ENCODE results near the gene PDXDC1.
"Not testable (repeated sequence)": the region's sequence is repeated elsewhere in the genome, so short reads cannot be mapped to it uniquely, and the experiment has no call there.

PDXDC1 gene

GRCh38 chr16:14974331-14974655 lies 533 bp upstream of the PDXDC1 start:
- Histone ChIP-seq H3K4me3 (ENCODE audit: low read length) (peak overlapping the region; percentile 82), H3K9ac (ENCODE audit: low read length) (peak overlapping the region; percentile 69), H4K20me1 (ENCODE audit: insufficient read depth, low read length) (peaks cover 18% of the 10 kb centered on the region), H2AFZ (ENCODE audit: low read depth, low read length) (peak overlapping the region; percentile 56; the same call in 1 of the 2 replicates), H3K4me2 (ENCODE audit: low read length) (peak overlapping the region; percentile 66), H3K79me2 (ENCODE audit: low read length) (peaks cover 36% of the 10 kb centered on the region)
- not testable (repeated sequence) for H3K9me3 ChIP-seq (ENCODE audit: insufficient read depth, low read length); H3K27ac ChIP-seq (ENCODE audit: low read length); H3K36me3 ChIP-seq (replicated peaks; ENCODE audit: low read depth, low read length); H3K27me3 ChIP-seq (ENCODE audit: low read depth, low read length); H3K4me1 ChIP-seq (ENCODE audit: low read length)

GRCh38 chr16:14975418-14976194 lies 780 bp downstream of the PDXDC1 start:
- peaks cover 49% of the 10 kb centered on the region for H3K79me2 ChIP-seq (ENCODE audit: low read length)
- H2AFZ ChIP-seq (ENCODE audit: low read depth, low read length); H3K4me1 ChIP-seq (ENCODE audit: low read length); H3K27me3 ChIP-seq (ENCODE audit: low read depth, low read length); H3K9me3 ChIP-seq (ENCODE audit: insufficient read depth, low read length); H3K36me3 ChIP-seq (replicated peaks; ENCODE audit: low read depth, low read length): not testable (repeated sequence)
- peak overlapping the region; percentile 36; the same call in 1 of the 2 replicates for H3K27ac ChIP-seq (ENCODE audit: low read length)
- H3K4me3 ChIP-seq (ENCODE audit: low read length): peak overlapping the region; percentile 82
- H3K4me2 ChIP-seq (ENCODE audit: low read length): peak overlapping the region; percentile 71
- H3K9ac ChIP-seq (ENCODE audit: low read length): peak overlapping the region; percentile 86
- peaks cover 26% of the 10 kb centered on the region for H4K20me1 ChIP-seq (ENCODE audit: insufficient read depth, low read length)

GRCh38 chr16:14976971-14977736 lies 2.3 kb downstream of the PDXDC1 start:
- H4K20me1 ChIP-seq (ENCODE audit: insufficient read depth, low read length): peaks cover 35% of the 10 kb centered on the region
- H3K4me1 ChIP-seq (ENCODE audit: low read length); H3K9ac ChIP-seq (ENCODE audit: low read length); H2AFZ ChIP-seq (ENCODE audit: low read depth, low read length); H3K27ac ChIP-seq (ENCODE audit: low read length); H3K27me3 ChIP-seq (ENCODE audit: low read depth, low read length); H3K9me3 ChIP-seq (ENCODE audit: insufficient read depth, low read length); H3K4me3 ChIP-seq (ENCODE audit: low read length); H3K4me2 ChIP-seq (ENCODE audit: low read length); H3K36me3 ChIP-seq (replicated peaks; ENCODE audit: low read depth, low read length): not testable (repeated sequence)
- peaks cover 62% of the 10 kb centered on the region for H3K79me2 ChIP-seq (ENCODE audit: low read length)

- H3K27me3 ChIP-seq (ENCODE audit: low read depth, low read length); H2AFZ ChIP-seq (ENCODE audit: low read depth, low read length); H3K4me3 ChIP-seq (ENCODE audit: low read length); H3K9me3 ChIP-seq (ENCODE audit: insufficient read depth, low read length); H3K36me3 ChIP-seq (replicated peaks; ENCODE audit: low read depth, low read length); H3K4me1 ChIP-seq (ENCODE audit: low read length); H3K9ac ChIP-seq (ENCODE audit: low read length); H3K27ac ChIP-seq (ENCODE audit: low read length); H3K4me2 ChIP-seq (ENCODE audit: low read length): not testable (repeated sequence)
- Histone ChIP-seq H3K79me2 (ENCODE audit: low read length) (peaks cover 62% of the 10 kb centered on the region), H4K20me1 (ENCODE audit: insufficient read depth, low read length) (peaks cover 35% of the 10 kb centered on the region)
Observed at GRCh38 chr16:14978281-14978680, 3.5 kb downstream of the PDXDC1 start.

GRCh38 chr16:14978908-14979307 lies 4.1 kb downstream of the PDXDC1 start:
- not testable (repeated sequence) for H3K36me3 ChIP-seq (replicated peaks; ENCODE audit: low read depth, low read length); H3K4me2 ChIP-seq (ENCODE audit: low read length); H3K27ac ChIP-seq (ENCODE audit: low read length); H3K27me3 ChIP-seq (ENCODE audit: low read depth, low read length); H3K9ac ChIP-seq (ENCODE audit: low read length); H3K4me1 ChIP-seq (ENCODE audit: low read length); H2AFZ ChIP-seq (ENCODE audit: low read depth, low read length); H3K4me3 ChIP-seq (ENCODE audit: low read length); H3K9me3 ChIP-seq (ENCODE audit: insufficient read depth, low read length)
- Histone ChIP-seq H3K79me2 (ENCODE audit: low read length) (peaks cover 62% of the 10 kb centered on the region), H4K20me1 (ENCODE audit: insufficient read depth, low read length) (peaks cover 35% of the 10 kb centered on the region)

GRCh38 chr16:14981234-14981633 lies 6.4 kb downstream of the PDXDC1 start:
- peaks cover 66% of the 10 kb centered on the region for H3K79me2 ChIP-seq (ENCODE audit: low read length)
- not testable (repeated sequence) for H3K27ac ChIP-seq (ENCODE audit: low read length)

GRCh38 chr16:14982521-14982920 lies 7.7 kb downstream of the PDXDC1 start:
- H3K27ac ChIP-seq (ENCODE audit: low read length); H3K4me1 ChIP-seq (ENCODE audit: low read length); H3K36me3 ChIP-seq (replicated peaks; ENCODE audit: low read depth, low read length); H3K4me3 ChIP-seq (ENCODE audit: low read length); H2AFZ ChIP-seq (ENCODE audit: low read depth, low read length); H3K9ac ChIP-seq (ENCODE audit: low read length); H3K9me3 ChIP-seq (ENCODE audit: insufficient read depth, low read length); H3K4me2 ChIP-seq (ENCODE audit: low read length); H3K27me3 ChIP-seq (ENCODE audit: low read depth, low read length): not testable (repeated sequence)
- Histone ChIP-seq H4K20me1 (ENCODE audit: insufficient read depth, low read length) (peaks cover 24% of the 10 kb centered on the region), H3K79me2 (ENCODE audit: low read length) (peaks cover 62% of the 10 kb centered on the region)

More at GRCh38 chr16:14981234-14981633, 6.4 kb downstream of the PDXDC1 start:
- not testable (repeated sequence) for H3K4me1 ChIP-seq (ENCODE audit: low read length); H3K9me3 ChIP-seq (ENCODE audit: insufficient read depth, low read length); H3K9ac ChIP-seq (ENCODE audit: low read length); H3K4me3 ChIP-seq (ENCODE audit: low read length); H2AFZ ChIP-seq (ENCODE audit: low read depth, low read length); H3K27me3 ChIP-seq (ENCODE audit: low read depth, low read length); H3K36me3 ChIP-seq (replicated peaks; ENCODE audit: low read depth, low read length); H3K4me2 ChIP-seq (ENCODE audit: low read length)
- H4K20me1 ChIP-seq (ENCODE audit: insufficient read depth, low read length): peaks cover 31% of the 10 kb centered on the region

- H3K4me2 ChIP-seq (ENCODE audit: low read length); H3K4me1 ChIP-seq (ENCODE audit: low read length); H3K4me3 ChIP-seq (ENCODE audit: low read length); H4K20me1 ChIP-seq (ENCODE audit: insufficient read depth, low read length); H3K27ac ChIP-seq (ENCODE audit: low read length); H3K36me3 ChIP-seq (replicated peaks; ENCODE audit: low read depth, low read length); H3K9me3 ChIP-seq (ENCODE audit: insufficient read depth, low read length); H2AFZ ChIP-seq (ENCODE audit: low read depth, low read length); H3K27me3 ChIP-seq (ENCODE audit: low read depth, low read length); H3K9ac ChIP-seq (ENCODE audit: low read length): not testable (repeated sequence)
- H3K79me2 ChIP-seq (ENCODE audit: low read length): peaks cover 57% of the 10 kb centered on the region
Observed at GRCh38 chr16:14988092-14988491, 13.3 kb downstream of the PDXDC1 start.

- H3K27ac ChIP-seq (ENCODE audit: low read length); H3K9ac ChIP-seq (ENCODE audit: low read length); H3K9me3 ChIP-seq (ENCODE audit: insufficient read depth, low read length); H3K4me1 ChIP-seq (ENCODE audit: low read length); H2AFZ ChIP-seq (ENCODE audit: low read depth, low read length); H4K20me1 ChIP-seq (ENCODE audit: insufficient read depth, low read length); H3K36me3 ChIP-seq (replicated peaks; ENCODE audit: low read depth, low read length); H3K4me2 ChIP-seq (ENCODE audit: low read length); H3K27me3 ChIP-seq (ENCODE audit: low read depth, low read length); H3K4me3 ChIP-seq (ENCODE audit: low read length): not testable (repeated sequence)
- peaks cover 61% of the 10 kb centered on the region for H3K79me2 ChIP-seq (ENCODE audit: low read length)
Observed at GRCh38 chr16:14988661-14989191, 13.9 kb downstream of the PDXDC1 start.

All from OCI-LY3 (cell line).